HepG2 (cell line): ENCODE measurements around the gene DDX49. TPM values are rescaled to one million over a fixed set of nuclear protein-coding genes. Genes with fewer than 3 reads are reported as not detected.

Experiments
- ATAC-seq: fragments of 200-7000 bp; cut with Tn5 transposase; 3 replicates; pipeline ENCODE4 v1.9.1; 2020; ENCODE audit warnings: mild to moderate bottlenecking, moderate library complexity
- BruUV-seq: library from RNA; stranded (reverse); fragments of 400-500 nt; replicated peaks from 2 replicates; lab custom pipeline; 2021; lab: Mats Ljungman, UMichigan
- CTCF ChIA-PET: fragments of 300-600 bp; formaldehyde crosslinking; extraction: SDS; loops from one replicate; lab custom pipeline; 2021; ENCODE audit warnings: low total read pairs, inconsistent platforms, low intra/inter-chr PET ratio; lab: Yijun Ruan, JAX
- POLR2A ChIA-PET: fragments of 350-600 bp; sonication (Branson Sonifier 250); formaldehyde crosslinking; loops from one replicate; lab custom pipeline; 2020; ENCODE audit warnings: antibody characterized with exemption, inconsistent platforms; lab: Yijun Ruan, JAX
- DNase-seq: peaks from one replicate; pipeline ENCODE4 v3.0.0-alpha.2; 2015; ENCODE audit warnings: low spot score
- FAIRE-seq: peaks from 3 replicates; lab custom pipeline; 2011; peaks lifted over from hg19 to GRCh38; lab: Jason Lieb, UNC
- H2AFZ ChIP-seq: one replicate; pipeline ENCODE4 v1.6.1; 2011; ENCODE audit warnings: low read length, inconsistent platforms
- H3K27ac ChIP-seq: fragments of 300-600 bp; 3 replicates; pipeline ENCODE4 v1.8.0; 2011; ENCODE audit warnings: mixed run types, mild to moderate bottlenecking, mixed read lengths, low read length, inconsistent platforms; ENCODE audit not compliant: insufficient read depth; ENCODE audit errors: extremely low read length
- H3K27me3 ChIP-seq, 2 experiments: fragments of 200-600 bp in 1 of 2; 2 replicates in 1 of 2; 3 replicates in 1 of 2; pipeline versions ENCODE4 v1.6.0 to v1.8.0; 2011; ENCODE audit warnings: low read length in 2 of 2, mild to moderate bottlenecking in 2 of 2, moderate library complexity in 2 of 2, inconsistent platforms in 1 of 2; ENCODE audit not compliant: insufficient read depth in 2 of 2, control insufficient read depth in 1 of 2
- H3K36me3 ChIP-seq, 2 experiments: fragments of 200-600 bp in 1 of 2; replicated peaks in 1 of 2; 2 replicates in 1 of 2; 3 replicates in 1 of 2; pipeline versions ENCODE4 v1.5.1 to v1.8.0; 2011; ENCODE audit warnings: low read length in 2 of 2, inconsistent platforms in 1 of 2; ENCODE audit not compliant: insufficient read depth in 2 of 2, control insufficient read depth in 1 of 2
- H3K4me1 ChIP-seq: 2 replicates; pipeline ENCODE4 v1.5.1; 2012; ENCODE audit warnings: low read length, inconsistent platforms; ENCODE audit not compliant: insufficient read depth
- H3K4me2 ChIP-seq: 2 replicates; pipeline ENCODE4 v1.6.0; 2011; ENCODE audit warnings: low read depth, low read length, inconsistent platforms
- H3K4me3 ChIP-seq, 3 experiments: fragments of 200-600 bp in 1 of 3; sonication (generic), shearing (Covaris generic) in 1 of 3; replicated peaks in 1 of 3; 2 replicates each; pipeline ENCODE4 v1.5.1; 2011 to 2016; ENCODE audit warnings: low read length in 3 of 3, inconsistent platforms in 2 of 3, low read depth in 2 of 3, mild to moderate bottlenecking in 2 of 3, control low read depth in 1 of 3, mixed read lengths in 1 of 3; ENCODE audit not compliant: insufficient read depth in 1 of 3
- H3K79me2 ChIP-seq: one replicate; pipeline ENCODE4 v1.6.1; 2011; ENCODE audit warnings: low read length, inconsistent platforms; ENCODE audit not compliant: insufficient read depth
- H3K9ac ChIP-seq: 2 replicates; pipeline ENCODE4 v1.6.0; 2011; ENCODE audit warnings: mild to moderate bottlenecking, low read depth, low read length, inconsistent platforms; ENCODE audit not compliant: insufficient read depth
- H3K9me3 ChIP-seq: 2 replicates; pipeline ENCODE4 v1.5.1; 2012; ENCODE audit warnings: mild to moderate bottlenecking, low read length
- H4K20me1 ChIP-seq: 2 replicates; pipeline ENCODE4 v1.6.0; 2011; ENCODE audit warnings: inconsistent platforms, mild to moderate bottlenecking, low read length, moderate library complexity; ENCODE audit not compliant: insufficient read depth
- ATF5 ChIP-seq: sonication (generic); formaldehyde crosslinking; IDR thresholded peaks from 2 replicates; pipeline ENCODE4 v1.4.0; 2020; ENCODE audit warnings: mild to moderate bottlenecking, low read depth, missing genetic modification reagents
- CBX1 ChIP-seq: IDR thresholded peaks from one replicate; pipeline ENCODE4 v1.6.1; 2016; ENCODE audit warnings: antibody characterized with exemption, low read depth
- FOSL1 ChIP-seq: sonication (generic); formaldehyde crosslinking; IDR thresholded peaks from 2 replicates; pipeline ENCODE4 v1.9.0; 2021; ENCODE audit warnings: missing genetic modification reagents, borderline replicate concordance
- FOXA1 ChIP-seq, 2 experiments: fragments of 450-650 bp in 1 of 2; sonication (generic) in 1 of 2; formaldehyde crosslinking in 1 of 2; IDR thresholded peaks; 2 replicates each; pipeline versions ENCODE4 v1.4.0 to v1.6.1; 2016 to 2020; ENCODE audit warnings: missing genetic modification reagents in 1 of 2
- MEIS2 ChIP-seq: sonication (generic); formaldehyde crosslinking; IDR thresholded peaks from 2 replicates; pipeline ENCODE4 v1.9.0; 2021; ENCODE audit warnings: mild to moderate bottlenecking, missing genetic modification reagents
- TBP ChIP-seq: sonication (generic); formaldehyde crosslinking; IDR thresholded peaks from 2 replicates; pipeline ENCODE4 v1.5.0; 2020; ENCODE audit warnings: missing genetic modification reagents
- ZMYM3 ChIP-seq: sonication (generic); formaldehyde crosslinking; IDR thresholded peaks from 2 replicates; pipeline ENCODE4 v1.5.1; 2020; ENCODE audit warnings: mild to moderate bottlenecking, missing genetic modification reagents
- ZNF629 ChIP-seq: sonication (generic); formaldehyde crosslinking; conservative IDR thresholded peaks from 2 replicates; pipeline ENCODE4 v1.5.0; 2020; ENCODE audit warnings: missing genetic modification reagents
- ZNF780A ChIP-seq: sonication (generic); formaldehyde crosslinking; IDR thresholded peaks from 2 replicates; pipeline ENCODE4 v1.8.0; 2022; ENCODE audit warnings: mild to moderate bottlenecking, missing genetic modification reagents, moderate library complexity
- ZNF788 ChIP-seq: sonication (generic); formaldehyde crosslinking; IDR thresholded peaks from 2 replicates; pipeline ENCODE4 v1.5.0; 2020; ENCODE audit warnings: mild to moderate bottlenecking, missing genetic modification reagents, borderline replicate concordance
- WGBS: methylation state at CpG from one replicate; pipeline ENCODE4 v1.1.6; 2017; ENCODE audit warnings: low lambda C conversion rate; 5-methylcytosine and 5-hydroxymethylcytosine counted together
- in situ Hi-C: cut with HindIII; loops from 2 replicates; pipeline ENCODE4 v1.10.0; 2017; ENCODE audit warnings: low pct_unique_long_range_greater_than_20kb; ENCODE audit not compliant: extremely low pct_ligation_motif_present
- intact Hi-C: fragments of 100-400 bp; cut with micrococcal nuclease; formaldehyde crosslinking; loops from one replicate; pipeline ENCODE4 v1.10.0; 2022; ENCODE audit not compliant: unreplicated experiment
- polyA plus RNA-seq, 8 experiments: library from polyadenylated mRNA; depleted of rRNA in 3 of 8; stranded (reverse) in 7 of 8; unstranded in 1 of 8; fragments of >200 nt; fragmentation: Illumina TruSeq in 4 of 8; extraction: Trizol in 4 of 8; gene quantifications; 2 replicates each; pipeline versions ENCODE4 v1.2.1 to v1.2.3, GENCODE V29; 2011 to 2016; ENCODE audit warnings: low read depth in 4 of 8, missing spikeins in 1 of 8, mixed read lengths in 1 of 8; ENCODE audit not compliant: insufficient read depth in 1 of 8
- total RNA-seq, 5 experiments: library from RNA; depleted of rRNA; stranded (reverse); fragments of >200 nt; fragmentation: Illumina TruSeq; extraction: Trizol; gene quantifications; 2 replicates each; pipeline ENCODE4 v1.2.3, GENCODE V29; 2016; ENCODE audit warnings: low read depth in 1 of 5

DDX49 gene
- total and polyA plus RNA-seq, 2 of the 13 experiments (the other 11 are each of a cell fraction or from before 2014, with no cell fraction given): 27.0 to 46.2 TPM

- in situ Hi-C loops: no loop called here
- peak; percentile 10 for ATAC-seq
- Histone ChIP-seq H3K4me2 (no peak overlapping the region), H3K4me1 (peaks cover 32% of the 10 kb centered on the region), H3K27me3 (no peaks in the 10 kb centered on the region), H3K36me3 (no peaks in the 10 kb centered on the region), H3K4me3 (no peak overlapping the region; a peak in 1 of 6 replicates), H3K27ac (no peak overlapping the region), H4K20me1 (no peaks in the 10 kb centered on the region), H3K79me2 (no peaks in the 10 kb centered on the region), H2AFZ (no peak overlapping the region), H3K9ac (no peak overlapping the region), H3K9me3 (no peaks in the 10 kb centered on the region)
- 33% methylated on average over 2 of the region's 5 CpGs for WGBS
- POLR2A ChIA-PET: interaction anchor here (1.5 kb wide), 1 partner anchor 30 kb away, joined by 4 read pairs; the partner anchor contains the start of genes COPE and DDX49
- CTCF ChIA-PET: no interaction called here
- FAIRE-seq: no peak
- BruUV-seq: no TSS peak
- no peak for DNase-seq
- TF ChIP-seq ZNF780A (no peak), FOSL1 (no peak), ZNF788 (no peak), FOXA1 (IDR thresholded peaks at IDR 0.05) (no peak), FOXA1 (CRISPR knock-in tag; IDR thresholded peaks at IDR 0.05) (no peak), ATF5 (CRISPR knock-in tag) (no peak), MEIS2 (CRISPR knock-in tag) (no peak), CBX1 (no peak)
- intact Hi-C loops: no loop called here
Observed at GRCh38 chr19:18948976-18949356, 29.5 kb downstream of the DDX49 start.

GRCh38 chr19:18949858-18950257 lies 30.3 kb downstream of the DDX49 start:
- DNase-seq: no peak
- ATAC-seq: no peak
- H3K4me3 ChIP-seq: no peak overlapping the region
- H3K9ac ChIP-seq: no peak overlapping the region
- FAIRE-seq: no peak
- H3K4me1 ChIP-seq: peaks cover 28% of the 10 kb centered on the region
- H3K27ac ChIP-seq: no peak overlapping the region
- H3K9me3 ChIP-seq: no peaks in the 10 kb centered on the region
- intact Hi-C loops (no loop called here), in situ Hi-C loops (no loop called here)
- CTCF ChIA-PET: no interaction called here
- POLR2A ChIA-PET: interaction anchor here (1.5 kb wide), 1 partner anchor 31 kb away, joined by 4 read pairs; the partner anchor contains the start of genes COPE and DDX49
- TF ChIP-seq ZNF629 (CRISPR knock-in tag) (peak; percentile 86), ZMYM3 (CRISPR knock-in tag) (peak; percentile 52), TBP (CRISPR knock-in tag) (no peak)
- no peak overlapping the region for H3K4me2 ChIP-seq
- H3K36me3 ChIP-seq: no peaks in the 10 kb centered on the region
- no peaks in the 10 kb centered on the region for H3K27me3 ChIP-seq
- H2AFZ ChIP-seq: no peak overlapping the region
- no peaks in the 10 kb centered on the region for H3K79me2 ChIP-seq
- WGBS: 55% methylated on average over 3 of the region's 3 CpGs
- no peaks in the 10 kb centered on the region for H4K20me1 ChIP-seq
- BruUV-seq: no TSS peak
